ENCODE results near the gene CXCL13. TPM values are rescaled to one million over a fixed set of nuclear protein-coding genes. Genes with fewer than 3 reads are reported as not detected.
"Not testable (repeated sequence)": the region's sequence is repeated elsewhere in the genome, so short reads cannot be mapped to it uniquely, and the experiment has no call there.

CXCL13 gene
- total RNA-seq: 0.30 TPM in 1 of 2 replicates, not detected in the other

GRCh38 chr4:77605210-77605902 lies at the start of gene CXCL13:
TSS of gene CXCL13 (plus strand) at chr4:77605820. CDS start at chr4:77605866, 46 bp downstream.
- intact Hi-C loops (cut with micrococcal nuclease): no loop called here

GRCh38 chr4:77560170-77560569 lies 45.5 kb upstream of the CXCL13 start:
- intact Hi-C loops (cut with micrococcal nuclease): no loop called here

- intact Hi-C loops (cut with micrococcal nuclease): not testable (repeated sequence)
Observed at GRCh38 chr4:77561720-77562119, 43.9 kb upstream of the CXCL13 start.

GRCh38 chr4:77564231-77564630 lies 41.4 kb upstream of the CXCL13 start:
- intact Hi-C loops (cut with micrococcal nuclease): no loop called here

GRCh38 chr4:77566148-77566547 lies 39.5 kb upstream of the CXCL13 start:
- intact Hi-C loops (cut with micrococcal nuclease): no loop called here

GRCh38 chr4:77567549-77567948 lies 38.1 kb upstream of the CXCL13 start:
- intact Hi-C loops (cut with micrococcal nuclease): no loop called here

GRCh38 chr4:77570508-77571214 lies 35.0 kb upstream of the CXCL13 start:
- intact Hi-C loops (cut with micrococcal nuclease): not testable (repeated sequence)

- intact Hi-C loops (cut with micrococcal nuclease): no loop called here
Observed at GRCh38 chr4:77576351-77576750, 29.3 kb upstream of the CXCL13 start.

- intact Hi-C loops (cut with micrococcal nuclease): no loop called here
Observed at GRCh38 chr4:77578145-77578544, 27.5 kb upstream of the CXCL13 start.

- intact Hi-C loops (cut with micrococcal nuclease): no loop called here
Observed at GRCh38 chr4:77579406-77580076, 26.1 kb upstream of the CXCL13 start.

- intact Hi-C loops (cut with micrococcal nuclease): no loop called here
Observed at GRCh38 chr4:77581724-77582123, 23.9 kb upstream of the CXCL13 start.

GRCh38 chr4:77582156-77582555 lies 23.5 kb upstream of the CXCL13 start:
- intact Hi-C loops (cut with micrococcal nuclease): no loop called here

GRCh38 chr4:77582711-77583110 lies 22.9 kb upstream of the CXCL13 start:
- intact Hi-C loops (cut with micrococcal nuclease): no loop called here

- intact Hi-C loops (cut with micrococcal nuclease): loop anchor here (5.0 kb wide), 1 partner anchor 275 kb away; the partner anchor contains the start of gene MRPL1
Observed at GRCh38 chr4:77586951-77587383, 18.7 kb upstream of the CXCL13 start.

- intact Hi-C loops (cut with micrococcal nuclease): no loop called here
Observed at GRCh38 chr4:77590482-77590881, 15.1 kb upstream of the CXCL13 start.

GRCh38 chr4:77591532-77591931 lies 14.1 kb upstream of the CXCL13 start:
- intact Hi-C loops (cut with micrococcal nuclease): no loop called here

GRCh38 chr4:77593101-77593500 lies 12.5 kb upstream of the CXCL13 start:
- intact Hi-C loops (cut with micrococcal nuclease): no loop called here

- intact Hi-C loops (cut with micrococcal nuclease): no loop called here
Observed at GRCh38 chr4:77593993-77594392, 11.6 kb upstream of the CXCL13 start.

- intact Hi-C loops (cut with micrococcal nuclease): no loop called here
Observed at GRCh38 chr4:77595364-77595973, 10.2 kb upstream of the CXCL13 start.

GRCh38 chr4:77599378-77599777 lies 6.2 kb upstream of the CXCL13 start:
- intact Hi-C loops (cut with micrococcal nuclease): no loop called here
